Astrocyte (in vitro differentiated cells and primary cell): ENCODE data around the gene PRKCD. TPM values are rescaled to one million over a fixed set of nuclear protein-coding genes. Genes with fewer than 3 reads are reported as not detected.
A peak's percentile ranks its signal among the peaks of the same experiment; 100 is the strongest.

Experiments
- DNase-seq: peaks from one replicate; pipeline ENCODE4 v3.0.0-alpha.2; 2010; ENCODE audit warnings: low read depth
- FAIRE-seq: peaks from 2 replicates; lab custom pipeline; 2011; peaks lifted over from hg19 to GRCh38; lab: Jason Lieb, UNC
- H2AFZ ChIP-seq: 2 replicates; pipeline ENCODE4 v1.6.0; 2012; ENCODE audit warnings: low read depth, low read length, inconsistent platforms
- H3K27ac ChIP-seq: 2 replicates; pipeline ENCODE4 v1.5.1; 2011; ENCODE audit warnings: low read depth, low read length, inconsistent platforms
- H3K27me3 ChIP-seq: 2 replicates; pipeline ENCODE4 v1.6.0; 2011; ENCODE audit warnings: low read length, inconsistent platforms; ENCODE audit not compliant: insufficient read depth
- H3K36me3 ChIP-seq: 2 replicates; pipeline ENCODE4 v1.5.1; 2011; ENCODE audit warnings: low read length, inconsistent platforms; ENCODE audit not compliant: insufficient read depth
- H3K4me1 ChIP-seq: 2 replicates; pipeline ENCODE4 v1.5.1; 2011; ENCODE audit warnings: low read length, inconsistent platforms; ENCODE audit not compliant: insufficient read depth
- H3K4me2 ChIP-seq: 2 replicates; pipeline ENCODE4 v1.6.0; 2012; ENCODE audit warnings: low read length, inconsistent platforms
- H3K4me3 ChIP-seq: 2 replicates; pipeline ENCODE4 v1.5.1; 2011; ENCODE audit warnings: low read depth, mild to moderate bottlenecking, low read length, inconsistent platforms; ENCODE audit not compliant: insufficient read depth
- H3K79me2 ChIP-seq: 2 replicates; pipeline ENCODE4 v1.6.0; 2012; ENCODE audit warnings: mild to moderate bottlenecking, low read length, inconsistent platforms; ENCODE audit not compliant: insufficient read depth
- H3K9ac ChIP-seq: 2 replicates; pipeline ENCODE4 v1.6.0; 2012; ENCODE audit warnings: mild to moderate bottlenecking, low read length, inconsistent platforms
- H3K9me3 ChIP-seq: 2 replicates; pipeline ENCODE4 v1.5.1; 2012; ENCODE audit warnings: low read depth, mild to moderate bottlenecking, low read length, inconsistent platforms; ENCODE audit not compliant: insufficient read depth
- H4K20me1 ChIP-seq: 2 replicates; pipeline ENCODE4 v1.6.0; 2012; ENCODE audit warnings: low read length, inconsistent platforms; ENCODE audit not compliant: insufficient read depth
- H3K27ac Mint-ChIP-seq: one replicate; pipeline ENCODE4 v1.8.0; 2021; ENCODE audit warnings: mild to moderate bottlenecking, mixed read lengths; ENCODE audit not compliant: unreplicated experiment
- H3K27me3 Mint-ChIP-seq: one replicate; pipeline ENCODE4 v1.8.0; 2021; ENCODE audit warnings: low read depth, mixed read lengths; ENCODE audit not compliant: unreplicated experiment
- H3K36me3 Mint-ChIP-seq: one replicate; pipeline ENCODE4 v1.8.0; 2021; ENCODE audit warnings: low read depth, mixed read lengths; ENCODE audit not compliant: unreplicated experiment
- H3K4me1 Mint-ChIP-seq: one replicate; pipeline ENCODE4 v1.8.0; 2021; ENCODE audit warnings: low read depth, mixed read lengths; ENCODE audit not compliant: unreplicated experiment
- H3K4me3 Mint-ChIP-seq: one replicate; pipeline ENCODE4 v1.8.0; 2021; ENCODE audit warnings: mild to moderate bottlenecking, moderate library complexity, mixed read lengths; ENCODE audit not compliant: unreplicated experiment
- H3K9me3 Mint-ChIP-seq: one replicate; pipeline ENCODE4 v1.8.0; 2021; ENCODE audit warnings: mild to moderate bottlenecking, mixed read lengths; ENCODE audit not compliant: unreplicated experiment
- EZH2 ChIP-seq: IDR thresholded peaks from 2 replicates; pipeline ENCODE4 v1.6.1; 2012; ENCODE audit warnings: mild to moderate bottlenecking, low read length, inconsistent platforms; ENCODE audit not compliant: insufficient read depth
- total RNA-seq: library from RNA; stranded (reverse); gene quantifications from 2 replicates; pipeline ENCODE4 v1.2.1, GENCODE V29; 2021
- TF ChIP-seq, protein P1 (sequence below): IDR thresholded peaks from 2 replicates; pipeline ENCODE4 v1.5.1; 2011; ENCODE audit warnings: low read depth, mild to moderate bottlenecking, inconsistent platforms, low read length, moderate library complexity; ENCODE audit not compliant: insufficient read depth

PRKCD gene
- total RNA-seq, 1 donor from 2014 or later: 25.4 TPM

DNA sequence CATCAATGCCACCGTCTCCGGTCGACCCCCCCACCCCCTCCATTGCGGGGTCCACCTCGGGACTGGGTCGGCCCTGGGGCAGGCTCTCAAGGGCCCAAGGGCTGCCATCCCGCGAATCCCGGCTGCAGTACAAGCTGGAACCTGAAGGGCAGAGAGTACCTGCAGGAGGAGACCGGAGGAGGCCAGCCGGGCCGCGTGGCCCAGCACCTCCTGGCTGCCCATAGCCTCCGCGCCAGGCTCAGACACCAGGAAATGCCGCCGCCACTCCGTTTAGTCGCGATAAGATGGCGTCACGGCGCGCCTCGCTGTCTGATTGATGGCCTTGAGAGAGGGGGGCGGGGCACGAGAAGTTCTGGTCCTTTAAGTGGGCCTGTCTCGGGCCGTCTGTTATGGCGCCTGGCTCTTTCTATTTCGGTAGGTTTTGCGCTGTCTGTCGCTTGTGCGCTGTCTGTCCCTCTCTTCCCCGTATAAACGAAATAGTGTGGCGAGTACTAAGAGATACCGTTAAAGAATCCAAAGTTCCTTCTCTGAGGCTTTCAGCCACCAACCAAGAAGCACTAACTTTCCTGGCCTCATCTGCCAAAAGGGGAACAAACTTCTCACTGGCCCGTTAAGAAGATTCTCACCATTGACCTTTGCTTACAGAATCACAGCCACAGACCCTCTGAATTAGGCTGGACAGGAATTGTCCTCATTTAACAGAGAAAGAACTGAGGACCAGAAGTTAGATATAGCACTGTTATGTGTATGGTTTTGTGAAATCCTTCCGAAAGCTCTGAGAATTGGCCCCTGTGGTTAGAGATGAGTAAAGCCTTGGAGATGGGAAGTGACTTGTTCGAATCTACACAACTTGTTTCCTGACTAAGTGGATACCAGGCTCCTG, 30.6 kb upstream of the PRKCD start, which contains the start of gene RFT1:
TSS of gene RFT1 (minus strand) at position 257 of the 883 bp plus-strand sequence. CDS start at position 222, 35 bp downstream.
- no peak for FAIRE-seq
- Histone ChIP-seq H3K4me3 (peak within 1 kb of the TSS; percentile 92), H3K4me2 (peak within 1 kb of the TSS; percentile 94), H4K20me1 (no peaks in the 10 kb centered on the region), H3K27ac (peak within 1 kb of the TSS; percentile 90), H3K36me3 (peaks cover 4% of the 10 kb centered on the region), H3K9me3 (no peaks in the 10 kb centered on the region), H3K9ac (peak within 1 kb of the TSS; percentile 94), H3K27me3 (no peaks in the 10 kb centered on the region), H2AFZ (peak within 1 kb of the TSS; percentile 95), H3K79me2 (peaks cover 20% of the 10 kb centered on the region), H3K4me1 (peaks cover 16% of the 10 kb centered on the region)
- H3K36me3 Mint-ChIP-seq: no peaks in the 10 kb centered on the region
- peak; percentile 89 for DNase-seq
- no peaks in the 10 kb centered on the region for H3K27me3 Mint-ChIP-seq
- H3K9me3 Mint-ChIP-seq: peaks cover 3% of the 10 kb centered on the region
- peak within 1 kb of the TSS; percentile 98 for H3K27ac Mint-ChIP-seq
- no peak for TF ChIP-seq EZH2
- TF ChIP-seq, protein P1, sequence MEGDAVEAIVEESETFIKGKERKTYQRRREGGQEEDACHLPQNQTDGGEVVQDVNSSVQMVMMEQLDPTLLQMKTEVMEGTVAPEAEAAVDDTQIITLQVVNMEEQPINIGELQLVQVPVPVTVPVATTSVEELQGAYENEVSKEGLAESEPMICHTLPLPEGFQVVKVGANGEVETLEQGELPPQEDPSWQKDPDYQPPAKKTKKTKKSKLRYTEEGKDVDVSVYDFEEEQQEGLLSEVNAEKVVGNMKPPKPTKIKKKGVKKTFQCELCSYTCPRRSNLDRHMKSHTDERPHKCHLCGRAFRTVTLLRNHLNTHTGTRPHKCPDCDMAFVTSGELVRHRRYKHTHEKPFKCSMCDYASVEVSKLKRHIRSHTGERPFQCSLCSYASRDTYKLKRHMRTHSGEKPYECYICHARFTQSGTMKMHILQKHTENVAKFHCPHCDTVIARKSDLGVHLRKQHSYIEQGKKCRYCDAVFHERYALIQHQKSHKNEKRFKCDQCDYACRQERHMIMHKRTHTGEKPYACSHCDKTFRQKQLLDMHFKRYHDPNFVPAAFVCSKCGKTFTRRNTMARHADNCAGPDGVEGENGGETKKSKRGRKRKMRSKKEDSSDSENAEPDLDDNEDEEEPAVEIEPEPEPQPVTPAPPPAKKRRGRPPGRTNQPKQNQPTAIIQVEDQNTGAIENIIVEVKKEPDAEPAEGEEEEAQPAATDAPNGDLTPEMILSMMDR: no peak
- H3K4me1 Mint-ChIP-seq: peaks cover 19% of the 10 kb centered on the region
- peak within 1 kb of the TSS; percentile 96 for H3K4me3 Mint-ChIP-seq

DNA sequence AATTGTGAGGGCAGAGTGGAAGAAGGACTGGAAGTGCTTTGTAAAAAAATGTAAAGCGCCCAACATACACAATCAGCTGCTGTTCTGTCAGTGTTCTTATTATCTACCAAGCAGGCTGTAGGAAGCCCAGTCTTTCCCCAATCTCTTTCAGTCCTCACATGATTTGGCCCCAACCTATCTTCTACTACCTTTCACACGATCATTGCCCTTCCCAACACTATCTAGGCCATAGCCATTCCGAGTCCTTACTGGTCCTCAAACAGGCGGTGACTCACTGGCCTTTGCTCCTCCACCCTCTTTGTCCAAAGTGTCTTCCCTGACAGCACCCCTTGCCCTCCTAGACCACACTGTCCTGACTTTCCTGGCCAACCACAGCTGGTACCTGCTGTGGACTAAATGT, 29.9 kb upstream of the PRKCD start:
- peaks cover 19% of the 10 kb centered on the region for H3K4me1 Mint-ChIP-seq
- peaks cover 3% of the 10 kb centered on the region for H3K9me3 Mint-ChIP-seq
- DNase-seq: no peak
- H3K4me1 ChIP-seq: peaks cover 16% of the 10 kb centered on the region
- H3K27me3 Mint-ChIP-seq: peaks cover 2% of the 10 kb centered on the region
- peak overlapping the region; percentile 90 for H3K27ac ChIP-seq
- H3K4me3 ChIP-seq: peak overlapping the region; percentile 92
- H3K27me3 ChIP-seq: no peaks in the 10 kb centered on the region
- H3K9ac ChIP-seq: peak overlapping the region; percentile 94
- no peaks in the 10 kb centered on the region for H3K9me3 ChIP-seq
- H3K36me3 Mint-ChIP-seq: no peaks in the 10 kb centered on the region
- H3K4me2 ChIP-seq: peak overlapping the region; percentile 94
- FAIRE-seq: no peak
- no peaks in the 10 kb centered on the region for H4K20me1 ChIP-seq
- H3K36me3 ChIP-seq: no peaks in the 10 kb centered on the region
- H3K4me3 Mint-ChIP-seq: peak overlapping the region; percentile 96
- peak overlapping the region; percentile 95 for H2AFZ ChIP-seq
- peak overlapping the region; percentile 98 for H3K27ac Mint-ChIP-seq
- TF ChIP-seq, protein P1: no peak
- peaks cover 20% of the 10 kb centered on the region for H3K79me2 ChIP-seq

DNA sequence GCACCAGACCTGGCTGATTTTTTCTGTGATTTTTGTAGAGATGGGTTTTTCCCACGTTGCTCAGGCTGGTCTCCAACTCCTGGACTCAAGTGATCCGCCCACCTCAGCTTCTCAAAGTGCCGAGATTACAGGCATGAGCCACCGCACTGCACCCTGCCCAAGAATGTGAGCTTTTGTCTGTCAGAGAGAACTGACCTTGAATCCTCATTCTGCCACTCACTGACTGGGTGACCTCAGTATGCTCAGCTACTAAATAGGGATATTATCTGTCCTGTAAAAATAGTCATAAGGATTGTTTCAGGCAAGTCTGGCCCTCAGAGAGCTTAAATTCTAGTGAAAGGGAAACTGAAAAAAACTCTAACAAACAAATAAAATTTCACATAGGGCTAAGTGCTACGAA, 28.7 kb upstream of the PRKCD start:
- peak overlapping the region; percentile 43 for H3K27ac Mint-ChIP-seq
- H3K4me3 Mint-ChIP-seq: no peak overlapping the region
- FAIRE-seq (no peak), DNase-seq (no peak)
- Histone ChIP-seq H3K9me3 (no peaks in the 10 kb centered on the region), H3K4me3 (no peak overlapping the region), H3K79me2 (peaks cover 20% of the 10 kb centered on the region), H3K27me3 (no peaks in the 10 kb centered on the region), H3K9ac (no peak overlapping the region), H3K36me3 (no peaks in the 10 kb centered on the region), H4K20me1 (no peaks in the 10 kb centered on the region), H3K4me1 (peaks cover 16% of the 10 kb centered on the region), H2AFZ (no peak overlapping the region), H3K4me2 (no peak overlapping the region), H3K27ac (no peak overlapping the region)
- peaks cover 9% of the 10 kb centered on the region for H3K27me3 Mint-ChIP-seq
- no peaks in the 10 kb centered on the region for H3K36me3 Mint-ChIP-seq
- no peak for TF ChIP-seq EZH2
- TF ChIP-seq, protein P1: no peak
- H3K4me1 Mint-ChIP-seq: peaks cover 19% of the 10 kb centered on the region
- peaks cover 3% of the 10 kb centered on the region for H3K9me3 Mint-ChIP-seq
